ENCODE results near the gene ARAP1.

ARAP1 gene

GRCh38 chr11:72775288-72776110, 23.3 kb upstream of the ARAP1 start:
- H3K4me3 ChIP-seq (ENCODE audit: low read length) = no peak overlapping the region
- no peak for TF ChIP-seq ZNF274 (IDR thresholded peaks at IDR 0.05; ENCODE audit: low read depth, low read length)

- TF ChIP-seq ZNF274 (IDR thresholded peaks at IDR 0.05; ENCODE audit: low read depth, low read length) = no peak
- H3K4me3 ChIP-seq (ENCODE audit: low read length) = no peak overlapping the region
Observed at GRCh38 chr11:72774499-72774898, 22.3 kb upstream of the ARAP1 start.

DNA sequence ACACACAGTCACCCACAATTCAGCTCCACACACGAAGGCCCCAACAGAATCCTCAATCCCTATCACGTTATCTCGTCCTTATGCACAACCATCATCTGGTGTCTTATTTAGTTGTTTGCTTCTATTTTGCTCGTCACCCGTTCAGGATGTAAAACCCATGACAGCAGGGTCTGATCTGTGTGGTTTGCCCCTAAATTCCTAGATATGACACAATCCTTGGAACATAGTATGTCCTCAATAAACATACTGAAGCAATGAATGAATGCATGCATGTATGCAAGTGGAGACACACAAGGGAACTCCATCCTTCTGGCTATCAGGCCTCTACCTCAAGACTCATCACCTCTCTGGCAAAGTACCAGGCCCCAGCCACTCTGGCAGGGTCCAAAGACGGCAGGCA, 21.5 kb upstream of the ARAP1 start:
- TF ChIP-seq ZNF274 (IDR thresholded peaks at IDR 0.05; ENCODE audit: low read depth, low read length) = no peak
- H3K4me3 ChIP-seq (ENCODE audit: low read length) = no peak overlapping the region

- no peak overlapping the region for H3K4me3 ChIP-seq (ENCODE audit: low read length)
- no peak for TF ChIP-seq ZNF274 (IDR thresholded peaks at IDR 0.05; ENCODE audit: low read depth, low read length)
Observed at GRCh38 chr11:72773291-72773690, 21.1 kb upstream of the ARAP1 start.

DNA sequence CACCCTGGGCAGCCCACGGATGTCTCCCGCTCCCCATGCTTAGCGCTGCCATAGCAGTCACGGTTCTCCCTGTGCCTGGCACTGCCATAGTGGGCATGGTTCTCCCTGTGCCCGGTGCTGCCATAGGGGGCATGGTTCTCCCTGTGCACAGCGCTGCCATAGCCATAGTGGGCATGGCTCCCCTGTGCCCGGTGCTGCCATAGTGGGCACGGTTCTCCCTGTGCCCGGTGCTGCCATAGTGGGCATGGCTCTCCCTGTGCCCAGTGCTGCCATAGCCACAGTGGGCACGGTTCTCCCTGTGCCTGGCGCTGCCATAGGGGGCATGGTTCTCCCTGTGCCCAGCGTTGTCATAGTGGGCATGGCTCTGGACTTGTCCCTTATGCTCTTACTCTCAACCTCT, 19.9 kb upstream of the ARAP1 start:
- H3K4me3 ChIP-seq (ENCODE audit: low read length) = no peak overlapping the region
- TF ChIP-seq ZNF274 (IDR thresholded peaks at IDR 0.05; ENCODE audit: low read depth, low read length) = no peak

DNA sequence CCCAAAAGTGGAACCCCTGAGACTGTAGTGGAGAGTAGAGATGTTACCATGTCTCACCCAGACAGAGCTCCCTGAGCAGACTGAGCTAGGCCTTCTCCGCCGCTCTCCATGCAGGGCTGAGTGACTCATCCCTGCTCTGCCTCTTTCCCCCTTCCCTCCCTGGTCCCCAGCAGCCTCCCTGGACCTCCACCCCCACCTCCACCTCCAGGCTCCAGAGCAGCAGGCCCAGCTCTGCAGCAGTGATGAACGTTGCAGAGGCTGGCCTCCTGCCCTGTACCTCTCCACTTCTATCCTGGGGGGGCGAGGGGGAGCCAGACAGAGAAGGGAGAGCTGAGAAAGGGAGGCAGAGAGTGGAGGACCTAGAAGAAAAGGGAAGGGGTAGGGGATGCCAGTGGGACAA, 19.3 kb upstream of the ARAP1 start:
- TF ChIP-seq ZNF274 (IDR thresholded peaks at IDR 0.05; ENCODE audit: low read depth, low read length) = no peak
- H3K4me3 ChIP-seq (ENCODE audit: low read length) = no peak overlapping the region

GRCh38 chr11:72770799-72771198, 18.6 kb upstream of the ARAP1 start:
- H3K4me3 ChIP-seq (ENCODE audit: low read length) = no peak overlapping the region
- TF ChIP-seq ZNF274 (IDR thresholded peaks at IDR 0.05; ENCODE audit: low read depth, low read length) = no peak

GRCh38 chr11:72769680-72770079, 17.5 kb upstream of the ARAP1 start:
- no peak for TF ChIP-seq ZNF274 (IDR thresholded peaks at IDR 0.05; ENCODE audit: low read depth, low read length)
- H3K4me3 ChIP-seq (ENCODE audit: low read length) = no peak overlapping the region

DNA sequence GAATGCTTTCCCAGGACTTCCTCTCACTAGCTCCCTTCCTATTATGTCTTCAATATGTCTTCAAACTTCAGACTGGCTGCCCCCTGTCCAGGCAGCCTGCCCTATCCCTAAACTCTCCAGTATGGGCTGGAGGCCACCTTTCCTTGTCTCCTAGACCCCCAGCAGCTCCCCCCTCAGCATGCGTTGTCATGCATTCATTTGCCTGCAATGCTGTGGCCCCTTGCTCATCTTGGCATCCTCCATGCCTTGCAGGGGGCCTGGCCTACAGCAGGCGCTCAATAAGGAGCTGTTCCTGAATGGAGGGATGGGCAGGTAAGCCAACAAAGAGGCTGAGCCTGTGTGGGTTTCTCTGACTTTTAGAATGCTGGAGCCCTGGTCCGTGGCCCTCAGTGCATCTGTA, 16.4 kb upstream of the ARAP1 start:
- TF ChIP-seq ZNF274 (IDR thresholded peaks at IDR 0.05; ENCODE audit: low read depth, low read length) = no peak

GRCh38 chr11:72767203-72768062, 15.2 kb upstream of the ARAP1 start:
- H3K4me3 ChIP-seq (ENCODE audit: low read length) = no peak overlapping the region
- TF ChIP-seq ZNF274 (IDR thresholded peaks at IDR 0.05; ENCODE audit: low read depth, low read length) = no peak

More for the DNA sequence above, 16.4 kb upstream of the ARAP1 start:
- H3K4me3 ChIP-seq (ENCODE audit: low read length) = no peak overlapping the region

- no peak overlapping the region for H3K4me3 ChIP-seq (ENCODE audit: low read length)
- no peak for TF ChIP-seq ZNF274 (IDR thresholded peaks at IDR 0.05; ENCODE audit: low read depth, low read length)
Observed at GRCh38 chr11:72766152-72766902, 14.1 kb upstream of the ARAP1 start.

- TF ChIP-seq ZNF274 (IDR thresholded peaks at IDR 0.05; ENCODE audit: low read depth, low read length) = no peak
- no peak overlapping the region for H3K4me3 ChIP-seq (ENCODE audit: low read length)
Observed at GRCh38 chr11:72764503-72764902, 12.3 kb upstream of the ARAP1 start.

GRCh38 chr11:72763823-72764222, 11.6 kb upstream of the ARAP1 start:
- H3K4me3 ChIP-seq (ENCODE audit: low read length) = no peak overlapping the region
- TF ChIP-seq ZNF274 (IDR thresholded peaks at IDR 0.05; ENCODE audit: low read depth, low read length) = no peak

GRCh38 chr11:72762641-72763304, 10.6 kb upstream of the ARAP1 start:
- no peak for TF ChIP-seq ZNF274 (IDR thresholded peaks at IDR 0.05; ENCODE audit: low read depth, low read length)
- H3K4me3 ChIP-seq (ENCODE audit: low read length) = no peak overlapping the region

All from GM08714 (cell line).